GM21717 (cell line): Measurements from ENCODE around the gene OGFRL1.

ENCODE experiments used
- ATAC-seq: cut with Tn5 transposase; IDR thresholded peaks from one replicate; pipeline ENCODE4 v1.9.1; 2021; ENCODE audit warnings: mild to moderate bottlenecking, moderate library complexity; ENCODE audit not compliant: unreplicated experiment

OGFRL1 gene

DNA sequence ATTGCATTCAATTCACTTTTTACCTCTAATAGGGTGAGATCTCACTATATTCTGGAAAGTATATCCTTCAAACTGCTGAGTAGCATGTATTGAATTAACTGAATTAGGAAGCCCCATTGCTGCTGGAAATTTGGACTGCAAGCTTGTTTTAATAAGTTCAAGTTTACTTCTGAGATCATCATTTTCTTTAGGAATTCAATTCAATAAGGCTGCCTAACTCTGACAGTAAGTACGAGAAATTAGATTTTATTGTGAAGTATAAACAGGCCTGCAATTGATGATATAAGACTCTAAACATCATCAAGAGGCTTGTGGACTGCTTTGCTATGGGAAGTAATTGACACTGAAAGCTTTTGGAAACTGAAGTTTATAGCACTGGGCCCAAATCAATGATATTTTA lies 44.4 kb downstream of the OGFRL1 start:
- no peak for ATAC-seq

GRCh38 chr6:71333697-71334096 lies 45.1 kb downstream of the OGFRL1 start:
- no peak for ATAC-seq

DNA sequence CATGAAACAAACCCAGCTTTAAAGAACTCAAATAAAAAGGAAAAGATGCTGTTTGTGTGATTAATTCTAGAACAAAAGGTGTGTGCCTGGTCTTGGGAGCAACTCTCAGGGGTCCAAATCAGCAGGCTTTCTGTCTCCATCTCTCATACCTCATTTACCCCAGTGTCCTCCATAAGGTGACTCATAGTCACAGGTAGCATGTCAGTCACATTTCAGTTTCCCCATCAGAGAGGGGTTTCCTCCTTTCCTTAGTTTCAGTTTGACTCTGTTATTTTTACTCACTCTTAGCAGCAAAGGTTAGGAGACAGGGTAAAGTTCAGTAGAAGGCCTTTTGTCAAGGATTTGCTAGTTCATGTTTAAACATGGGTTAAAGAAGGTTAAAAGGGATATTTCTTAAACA lies 46.2 kb downstream of the OGFRL1 start:
- ATAC-seq, result no peak

GRCh38 chr6:71335544-71335943 lies 46.9 kb downstream of the OGFRL1 start:
- ATAC-seq, result no peak

- ATAC-seq, result no peak
These were observed 48.3 kb downstream of the OGFRL1 start for GRCh38 chr6:71336901-71337300.

- ATAC-seq, result no peak
These were observed 50.1 kb downstream of the OGFRL1 start for GRCh38 chr6:71338540-71339316.

- ATAC-seq, result no peak
These were observed 54.2 kb downstream of the OGFRL1 start for GRCh38 chr6:71342772-71343171.

- no peak for ATAC-seq
These were observed 57.1 kb downstream of the OGFRL1 start for GRCh38 chr6:71345476-71346333.

GRCh38 chr6:71346334-71346694 lies 57.7 kb downstream of the OGFRL1 start:
- ATAC-seq, result no peak

- no peak for ATAC-seq
These were observed 58.5 kb downstream of the OGFRL1 start for GRCh38 chr6:71347119-71347518.

DNA sequence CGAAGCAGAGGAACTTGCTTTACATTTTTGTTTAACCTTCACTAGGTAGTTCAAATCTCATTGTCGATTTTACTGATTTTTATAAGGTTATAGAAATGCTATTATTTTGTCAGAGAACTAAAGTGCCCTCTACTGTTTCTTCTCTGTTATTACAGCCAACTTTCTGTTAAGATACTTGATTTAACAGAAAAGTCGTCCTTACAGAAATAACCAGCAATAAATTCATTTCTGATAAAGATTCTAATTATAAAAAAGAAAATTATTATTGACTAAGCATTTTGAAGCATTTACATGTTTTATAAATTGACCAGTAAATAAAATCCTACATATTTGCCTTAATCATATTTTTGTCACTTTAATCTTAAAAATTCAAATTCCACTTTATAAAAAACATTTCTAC lies 60.8 kb downstream of the OGFRL1 start:
- ATAC-seq, result no peak

DNA sequence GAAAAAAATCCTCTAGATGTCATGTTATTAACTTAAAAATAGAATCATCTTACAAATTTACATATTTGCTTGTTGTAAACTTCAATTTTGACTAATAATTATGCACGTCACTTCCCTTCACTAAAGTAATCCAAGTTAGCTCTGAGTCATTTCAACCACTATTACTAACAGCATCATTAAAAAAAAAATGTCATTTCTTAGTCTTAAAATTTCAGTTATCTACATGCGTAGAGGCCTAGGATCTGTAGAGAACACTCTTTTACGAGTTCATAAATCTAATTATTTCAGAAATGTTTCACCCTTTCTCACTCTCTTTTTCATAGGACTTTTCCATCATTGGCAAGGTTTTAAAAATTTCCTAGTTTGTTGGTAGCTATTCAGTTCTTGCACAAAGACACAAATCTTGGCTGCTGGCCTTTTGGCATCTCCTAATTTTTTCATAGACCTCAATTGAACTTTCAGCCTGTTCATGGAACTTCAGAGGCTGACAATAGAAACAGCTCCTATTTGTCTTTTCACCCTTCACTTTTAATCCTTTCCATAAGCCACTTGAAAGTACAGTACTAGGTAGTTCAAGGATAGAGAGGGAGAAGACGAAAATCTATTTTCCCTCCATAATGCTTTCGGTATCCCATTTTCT lies 61.5 kb downstream of the OGFRL1 start:
- ATAC-seq, result no peak

DNA sequence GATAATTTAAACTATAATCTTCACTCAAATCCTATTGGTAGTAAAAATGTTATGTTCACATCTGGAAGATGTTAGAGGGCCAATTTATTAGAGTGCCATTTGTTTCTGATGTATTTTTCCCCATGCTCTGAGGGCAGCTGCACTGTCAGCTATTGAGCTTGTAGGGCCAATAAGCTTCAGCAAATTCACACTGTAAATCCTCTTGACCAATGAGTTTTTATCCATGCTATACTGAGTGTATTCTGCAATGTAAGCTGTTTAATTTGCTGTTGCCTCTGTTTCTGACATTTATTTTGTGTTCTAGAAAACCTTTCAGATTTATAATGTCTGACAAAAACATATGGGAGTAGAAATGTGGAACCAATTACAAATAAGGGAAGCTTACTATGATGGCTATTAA lies 62.6 kb downstream of the OGFRL1 start:
- no peak for ATAC-seq
